Measurements from ENCODE around the gene TVP23A. TPM values are rescaled to one million over a fixed set of nuclear protein-coding genes. Genes with fewer than 3 reads are reported as not detected.
"Not testable (repeated sequence)": the region's sequence is repeated elsewhere in the genome, so short reads cannot be mapped to it uniquely, and the experiment has no call there.

TVP23A gene
- total RNA-seq, 1 donor from 2014 or later, result 0.13 TPM

DNA sequence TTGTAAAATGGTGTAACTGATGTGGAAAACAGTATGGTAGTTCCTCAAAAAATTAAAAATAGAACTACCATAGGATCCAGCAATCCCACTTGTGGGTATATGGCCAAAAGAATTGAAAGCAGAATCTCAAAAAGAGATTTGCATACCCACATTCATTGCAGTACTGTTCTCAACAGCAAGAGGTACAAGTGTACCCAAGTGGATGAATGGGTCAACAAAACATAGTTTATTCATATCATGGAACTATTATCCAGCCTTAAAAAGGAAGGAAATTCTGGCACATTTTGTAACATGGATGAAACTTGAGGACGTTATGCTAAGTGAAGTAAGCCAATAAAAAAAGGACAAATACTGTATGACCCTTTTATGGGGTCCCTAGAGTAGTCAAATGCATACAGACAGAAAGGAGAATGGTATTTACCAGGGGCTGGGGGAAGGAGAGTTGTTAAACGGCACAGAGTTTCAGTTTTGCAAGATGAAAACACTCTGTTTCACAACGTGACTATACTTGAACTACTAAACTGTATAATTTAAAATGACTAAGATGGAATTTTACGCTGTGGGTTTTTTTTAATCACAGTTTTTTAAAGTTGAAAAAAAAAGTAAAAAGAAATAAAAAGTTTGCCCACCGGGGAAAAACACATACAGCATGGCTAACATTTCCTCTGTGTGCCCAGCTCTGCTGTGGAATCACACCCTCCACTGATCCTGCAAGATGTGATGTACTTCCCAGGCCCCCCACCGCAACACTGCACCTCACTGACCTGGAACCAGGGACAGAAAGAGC, 6.1 kb downstream of the TVP23A start:
- intact Hi-C loops (cut with DNase I), result no loop called here
- no peak for DNase-seq (ENCODE audit: low spot score)

DNA sequence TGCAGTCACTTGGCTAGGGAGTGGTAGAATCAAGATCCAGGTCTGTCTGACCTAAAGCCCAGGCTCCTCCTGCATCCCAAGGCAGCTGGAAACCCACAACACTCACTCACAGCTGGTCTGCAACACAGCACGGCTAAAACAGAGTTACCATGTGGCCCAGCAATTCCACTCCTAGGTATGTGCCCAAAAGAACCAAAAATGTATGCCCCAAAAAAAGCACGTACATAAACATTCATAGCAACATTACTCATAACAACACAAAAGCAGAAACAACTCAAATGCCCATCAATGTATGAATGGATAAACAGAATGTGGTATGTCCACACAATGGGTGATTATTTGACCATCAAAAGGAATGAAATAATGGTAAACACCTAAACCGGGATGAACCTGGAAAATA, 8.9 kb downstream of the TVP23A start:
- intact Hi-C loops (cut with DNase I), result no loop called here
- no peak for DNase-seq (ENCODE audit: low spot score)

DNA sequence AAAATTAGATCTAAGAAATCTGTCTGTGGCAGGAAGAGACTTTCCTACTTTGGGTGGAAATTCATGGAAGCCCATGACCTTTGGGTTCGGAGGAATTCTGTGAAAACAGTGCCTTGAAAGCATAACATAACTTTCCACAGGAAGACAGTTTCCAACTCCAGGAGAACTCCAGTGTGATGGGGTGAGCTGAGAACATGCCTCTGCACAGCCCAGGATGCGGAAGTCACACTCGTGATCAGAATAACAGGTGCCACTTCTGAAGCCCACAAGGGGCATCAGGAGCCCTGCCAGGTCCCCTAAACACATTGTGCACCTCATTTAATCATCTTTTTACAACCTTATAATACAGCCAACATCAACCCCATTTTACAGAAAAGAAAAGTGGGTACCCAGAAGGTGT, 9.7 kb downstream of the TVP23A start:
- intact Hi-C loops (cut with DNase I), result no loop called here
- no peak for DNase-seq (ENCODE audit: low spot score)

DNA sequence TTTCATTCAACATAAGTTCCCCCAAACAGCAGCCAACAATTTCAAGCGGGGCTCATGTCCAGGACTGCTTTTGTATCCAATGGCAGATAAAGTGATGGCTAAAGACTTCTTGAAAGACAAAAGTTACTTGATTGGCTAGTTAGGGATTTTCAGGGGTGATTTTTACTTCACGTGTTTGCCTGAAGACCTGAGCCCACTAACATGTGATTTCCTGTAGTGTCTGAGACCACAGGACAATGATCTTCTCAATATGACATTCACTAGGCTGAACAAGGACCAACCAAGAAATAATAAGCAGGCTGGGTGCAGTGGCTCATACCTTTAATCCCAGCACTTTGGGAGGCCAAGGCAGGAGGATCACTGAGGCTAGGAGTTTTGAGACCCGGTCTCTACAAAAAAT, 10.4 kb downstream of the TVP23A start:
- intact Hi-C loops (cut with DNase I), result no loop called here
- DNase-seq (ENCODE audit: low spot score), result no peak

DNA sequence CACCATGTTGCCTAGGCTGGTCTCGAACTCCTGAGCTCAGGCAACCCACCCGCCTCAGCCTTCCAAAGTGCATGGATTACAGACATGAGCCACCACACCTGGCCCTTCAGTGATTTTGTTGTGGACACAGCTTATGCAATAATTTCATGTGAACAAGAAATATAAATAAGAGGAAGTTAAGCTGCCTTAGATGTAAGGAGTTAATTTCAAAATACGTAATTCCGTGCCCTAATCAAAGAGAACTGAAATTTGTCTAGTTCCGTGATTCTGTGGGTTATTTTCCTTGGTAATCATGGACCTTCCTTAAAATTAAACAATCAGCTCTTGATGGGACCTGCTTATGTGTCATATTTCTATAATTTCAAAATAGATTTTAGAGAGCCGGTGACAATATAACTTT, 11.9 kb downstream of the TVP23A start:
- DNase-seq (ENCODE audit: low spot score), result no peak
- intact Hi-C loops (cut with DNase I), result no loop called here

DNA sequence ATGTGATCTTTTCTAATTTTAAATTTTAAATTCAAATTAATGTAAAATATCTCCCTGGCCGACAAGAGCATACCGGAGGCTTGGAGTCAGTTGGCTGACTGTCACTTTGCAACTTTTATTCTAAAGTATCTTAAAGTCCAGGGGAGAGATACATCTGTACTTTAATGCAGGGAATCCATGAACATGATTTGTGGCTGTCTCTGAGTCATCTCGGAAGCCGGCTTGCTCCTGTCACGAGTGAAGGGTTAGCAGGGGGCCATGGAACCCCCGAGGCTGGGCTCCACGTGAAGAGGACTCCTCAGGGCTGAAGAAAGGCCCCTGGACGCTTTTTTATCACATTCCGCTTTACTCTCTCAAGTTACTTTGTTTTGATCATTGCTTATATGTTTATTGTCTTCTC, 13.3 kb downstream of the TVP23A start:
- no peak for DNase-seq (ENCODE audit: low spot score)
- intact Hi-C loops (cut with DNase I), result no loop called here

DNA sequence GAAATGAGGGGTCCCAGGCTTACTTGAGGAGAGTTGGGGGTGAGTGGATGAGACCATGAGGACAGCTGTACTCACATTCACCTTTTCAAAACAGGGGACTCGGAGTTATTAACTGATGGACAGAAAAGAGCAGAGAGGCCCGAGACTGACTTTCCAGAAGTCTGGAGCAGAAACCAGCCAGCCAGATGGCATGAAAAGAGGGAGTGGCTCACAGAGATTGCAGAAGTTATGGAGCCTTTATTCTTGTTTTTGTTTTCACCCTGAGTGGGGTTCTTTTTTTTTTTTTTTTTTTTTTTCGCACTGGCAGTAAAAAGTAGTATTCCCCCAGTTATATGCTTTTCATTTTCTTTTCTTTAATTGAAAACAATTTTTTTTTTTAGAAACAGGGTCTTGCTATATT, 18.9 kb downstream of the TVP23A start:
- intact Hi-C loops (cut with DNase I), result no loop called here

DNA sequence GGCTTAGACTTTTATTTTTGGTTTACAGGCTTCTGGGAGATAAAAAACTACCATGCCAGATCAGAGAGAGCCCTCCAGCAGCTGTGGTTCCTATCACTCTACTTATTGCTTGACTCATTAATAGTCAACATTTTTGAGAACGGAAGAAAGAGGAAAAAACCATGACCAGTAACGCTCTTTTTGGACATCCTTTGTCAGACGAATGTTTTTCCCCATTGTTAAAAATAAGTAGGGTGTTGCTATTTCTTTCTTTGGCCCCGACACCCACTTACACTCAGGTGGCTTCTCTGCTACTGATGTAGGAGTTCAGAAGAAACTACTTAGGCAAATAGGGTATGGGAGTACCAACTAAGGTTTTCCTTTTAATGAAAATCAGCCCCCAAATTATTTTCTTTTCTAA, 27.5 kb downstream of the TVP23A start:
- no peak for DNase-seq (ENCODE audit: low spot score)
- intact Hi-C loops (cut with DNase I), result no loop called here

More for the DNA sequence above, 18.9 kb downstream of the TVP23A start:
- no peak for DNase-seq (ENCODE audit: low spot score)

DNA sequence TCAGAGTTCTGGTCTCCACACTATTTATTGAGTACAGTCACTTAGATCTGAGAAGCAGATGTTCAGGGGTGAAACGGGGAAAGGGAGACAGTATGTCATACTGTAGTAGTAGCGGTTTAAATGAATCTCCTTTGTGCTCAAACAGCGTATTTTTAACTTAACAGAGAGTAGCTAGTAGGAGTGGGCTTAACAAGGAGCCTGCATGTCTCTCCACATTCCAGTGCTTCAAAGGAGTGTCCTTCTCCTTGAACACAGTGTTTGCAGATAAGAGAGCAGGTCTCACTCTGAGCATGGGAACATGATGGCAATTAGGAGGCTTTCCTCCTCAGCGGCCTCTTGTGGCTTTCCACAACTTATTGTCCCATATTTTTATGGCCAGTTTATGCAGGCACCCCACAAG, 30.0 kb downstream of the TVP23A start:
- DNase-seq (ENCODE audit: low spot score); intact Hi-C loops (cut with DNase I): not testable (repeated sequence)

DNA sequence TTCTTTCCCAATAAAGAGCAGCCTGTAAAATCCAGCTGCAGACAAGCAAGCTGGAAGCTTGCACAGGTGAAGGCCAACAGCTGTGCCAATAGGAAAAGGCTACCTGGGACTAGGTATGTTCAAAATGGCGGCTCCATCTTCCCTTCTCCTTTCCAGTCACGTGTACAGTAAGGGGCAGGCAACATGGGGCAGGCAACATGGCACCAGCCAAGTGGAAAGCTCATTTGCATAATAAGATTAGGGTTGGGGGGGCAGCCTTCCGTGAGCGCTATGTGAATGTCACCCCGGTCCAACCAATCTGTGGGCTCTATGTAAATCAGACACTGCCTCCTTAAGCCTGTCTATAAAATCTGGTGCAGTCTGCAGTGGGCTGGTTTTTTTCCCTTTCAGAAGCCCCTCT, 31.3 kb downstream of the TVP23A start:
- no peak for DNase-seq (ENCODE audit: low spot score)
- intact Hi-C loops (cut with DNase I), result no loop called here

DNA sequence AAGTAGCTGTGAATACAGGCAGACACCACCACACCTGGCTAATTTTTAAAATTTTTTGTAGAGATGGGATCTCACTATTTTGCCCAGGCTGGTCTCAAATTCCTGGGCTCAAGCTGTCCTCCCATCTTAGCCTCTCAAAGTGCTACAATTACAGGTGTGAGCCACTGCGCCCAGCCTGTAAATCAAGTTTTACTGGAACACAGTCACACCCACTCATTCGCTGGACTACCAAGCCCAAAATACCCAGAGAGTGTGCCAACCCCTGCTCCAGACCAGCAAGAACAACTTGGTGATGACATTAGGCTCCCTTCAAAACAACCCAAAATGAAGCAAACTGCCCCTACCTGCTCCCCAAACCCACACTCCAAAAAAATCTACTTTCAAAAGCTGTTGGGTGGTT, 36.0 kb downstream of the TVP23A start:
- intact Hi-C loops (cut with DNase I), result no loop called here
- DNase-seq (ENCODE audit: low spot score), result no peak

DNA sequence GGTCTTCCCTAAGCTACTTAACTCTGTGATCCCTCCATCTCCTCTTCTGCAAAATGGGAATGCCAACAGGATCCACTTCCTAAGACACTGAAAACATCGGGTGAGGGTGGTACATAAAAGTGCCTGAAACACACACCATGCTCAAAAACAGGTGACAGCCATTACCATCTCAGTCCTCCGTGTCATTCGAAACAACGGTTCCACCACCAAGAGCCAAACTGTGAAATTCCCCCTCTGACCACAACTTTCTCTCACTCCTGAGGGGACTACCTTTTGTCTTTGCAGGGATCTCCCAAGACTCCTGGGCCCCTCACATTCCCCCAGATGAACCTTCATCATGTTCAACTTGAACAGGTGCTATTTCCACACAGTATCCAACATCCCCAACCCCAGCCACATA, 38.0 kb downstream of the TVP23A start:
- no peak for DNase-seq (ENCODE audit: low spot score)
- intact Hi-C loops (cut with DNase I), result no loop called here

DNA sequence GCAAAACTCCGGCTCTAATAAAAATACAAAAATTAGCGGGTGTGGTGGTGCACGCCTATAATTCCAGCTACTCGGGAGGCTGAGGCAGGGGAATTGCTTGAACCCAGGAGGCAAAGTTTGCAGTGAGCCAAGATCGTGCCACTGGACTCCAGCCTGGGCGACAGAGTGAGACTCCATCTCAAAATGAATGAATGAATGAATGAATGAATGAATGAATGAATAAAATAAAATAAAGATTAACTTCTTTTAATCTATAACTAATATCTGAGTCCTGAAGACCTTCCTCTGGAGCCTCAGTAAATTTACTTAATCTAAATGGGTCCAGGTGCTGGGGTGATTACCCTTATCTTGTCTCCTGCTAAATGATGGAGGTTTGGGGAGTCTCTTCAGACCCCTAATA, 38.7 kb downstream of the TVP23A start:
- DNase-seq (ENCODE audit: low spot score); intact Hi-C loops (cut with DNase I): not testable (repeated sequence)

DNA sequence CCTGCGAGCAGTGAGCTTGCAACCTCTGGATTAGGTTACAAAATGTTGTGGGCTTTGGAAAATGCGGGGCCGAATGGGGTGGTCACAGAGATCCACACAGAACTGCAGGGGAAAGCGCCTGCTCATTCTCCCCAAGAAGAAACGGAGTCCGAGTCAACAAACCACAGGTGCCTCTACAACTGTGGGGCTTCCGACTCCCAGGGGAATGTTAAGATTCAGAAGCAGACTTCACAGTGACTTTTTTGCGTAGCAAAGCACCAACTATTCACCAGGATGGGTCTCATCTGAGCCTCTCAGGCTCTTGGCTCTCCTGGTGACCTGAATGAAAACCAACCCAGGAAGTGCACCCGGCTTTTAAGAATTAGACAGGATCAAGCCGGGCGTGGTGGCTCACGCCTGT, 41.2 kb downstream of the TVP23A start:
- no peak for DNase-seq (ENCODE audit: low spot score)
- intact Hi-C loops (cut with DNase I), result no loop called here

DNA sequence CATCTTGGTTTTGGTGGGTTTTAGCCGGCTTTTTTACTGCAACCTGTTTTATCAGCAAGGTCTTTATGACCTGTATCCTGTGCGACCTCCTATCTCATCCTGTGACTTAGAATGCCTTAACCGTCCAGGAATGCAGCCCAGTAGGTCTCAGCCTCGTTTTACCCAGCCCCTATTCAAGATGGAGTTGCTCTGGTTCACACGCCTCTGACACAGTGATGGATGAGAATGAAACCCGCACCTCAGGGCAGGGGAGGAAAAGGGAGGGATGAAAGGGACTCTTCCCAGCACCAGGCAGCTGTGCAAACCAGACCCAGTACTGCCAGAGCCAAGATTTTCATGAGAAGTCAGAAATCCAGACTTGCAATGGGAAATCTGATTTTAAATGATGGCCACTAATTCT, 41.7 kb downstream of the TVP23A start:
- intact Hi-C loops (cut with DNase I); DNase-seq (ENCODE audit: low spot score): not testable (repeated sequence)

DNA sequence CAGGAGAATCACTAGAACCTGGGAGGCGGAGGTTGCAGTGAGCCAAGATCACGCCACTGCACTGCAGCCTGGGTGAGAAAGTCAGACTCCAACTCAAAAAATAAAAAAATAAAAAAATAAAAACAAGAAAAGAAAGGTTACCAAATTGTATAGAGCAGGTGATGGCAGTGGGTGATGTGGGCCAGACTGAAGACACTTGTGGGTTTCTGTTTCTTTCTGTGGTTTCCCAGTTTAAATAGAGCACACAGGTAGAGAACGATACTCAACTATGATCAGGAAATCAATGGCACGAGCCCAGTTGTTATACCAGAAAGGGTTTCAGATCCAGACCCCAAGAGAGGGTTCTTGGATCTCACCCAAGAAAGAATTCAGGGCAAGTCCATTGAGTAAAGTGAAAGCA, 42.3 kb downstream of the TVP23A start:
- intact Hi-C loops (cut with DNase I), result no loop called here
- no peak for DNase-seq (ENCODE audit: low spot score)

DNA sequence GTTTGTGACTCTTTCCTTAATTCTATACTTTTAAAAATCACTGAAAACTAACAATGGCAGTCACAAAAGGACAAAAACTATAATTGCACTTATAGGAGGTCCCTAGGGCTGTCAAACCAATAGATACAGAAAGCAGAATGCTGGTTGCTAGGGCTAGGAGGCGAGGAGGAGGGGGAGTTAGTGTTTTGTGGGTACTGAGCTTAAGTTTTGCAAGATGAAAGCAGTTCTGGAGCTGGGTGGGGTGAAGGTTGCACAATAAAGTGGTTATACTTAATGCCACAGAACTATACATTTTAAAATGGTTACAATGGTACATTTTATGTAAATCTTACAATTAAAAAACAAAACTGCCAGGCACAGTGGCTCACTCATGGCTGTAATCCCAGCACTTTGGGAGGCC, 47.7 kb downstream of the TVP23A start:
- intact Hi-C loops (cut with DNase I), result no loop called here
- no peak for DNase-seq (ENCODE audit: low spot score)

DNA sequence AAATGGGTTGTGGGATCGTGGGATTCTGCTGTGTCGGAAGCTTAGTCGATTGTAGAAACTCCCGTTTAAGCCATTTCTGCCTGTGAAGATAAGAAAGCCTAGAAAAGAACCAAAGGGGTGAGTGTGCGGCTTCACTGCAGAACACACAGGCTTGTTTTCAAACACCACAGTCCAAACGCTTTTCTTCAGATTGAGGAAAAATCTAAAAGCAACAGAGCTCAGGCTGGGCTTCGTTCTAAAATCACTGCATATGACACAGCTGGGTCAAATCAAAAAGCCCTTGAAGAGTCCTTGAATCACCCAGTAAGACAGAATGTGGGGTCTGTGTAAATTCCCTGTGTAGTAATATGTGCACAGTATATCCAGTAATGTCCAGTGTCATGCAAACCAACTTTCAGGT, 49.2 kb downstream of the TVP23A start:
- DNase-seq (ENCODE audit: low spot score), result no peak
- intact Hi-C loops (cut with DNase I), result no loop called here

DNA sequence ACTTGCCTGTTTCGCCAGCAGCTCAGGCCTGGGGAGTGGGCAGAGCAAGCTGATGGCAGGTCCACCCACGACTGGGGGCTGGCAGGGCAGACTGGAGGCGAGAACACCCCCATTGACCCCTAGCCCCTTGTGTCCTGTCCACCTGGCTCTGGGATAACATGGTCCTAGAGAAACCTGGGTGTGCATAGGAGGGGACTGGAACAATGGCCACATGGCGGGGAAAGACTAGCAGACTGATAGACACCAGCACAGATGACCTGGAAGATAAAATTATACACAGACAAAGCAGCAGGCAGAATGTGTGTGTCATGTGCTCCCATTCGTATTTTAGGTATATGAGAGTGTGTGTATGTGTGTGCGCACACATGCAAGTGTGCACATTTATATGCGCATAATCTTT, 51.5 kb downstream of the TVP23A start:
- intact Hi-C loops (cut with DNase I), result no loop called here
- no peak for DNase-seq (ENCODE audit: low spot score)

DNA sequence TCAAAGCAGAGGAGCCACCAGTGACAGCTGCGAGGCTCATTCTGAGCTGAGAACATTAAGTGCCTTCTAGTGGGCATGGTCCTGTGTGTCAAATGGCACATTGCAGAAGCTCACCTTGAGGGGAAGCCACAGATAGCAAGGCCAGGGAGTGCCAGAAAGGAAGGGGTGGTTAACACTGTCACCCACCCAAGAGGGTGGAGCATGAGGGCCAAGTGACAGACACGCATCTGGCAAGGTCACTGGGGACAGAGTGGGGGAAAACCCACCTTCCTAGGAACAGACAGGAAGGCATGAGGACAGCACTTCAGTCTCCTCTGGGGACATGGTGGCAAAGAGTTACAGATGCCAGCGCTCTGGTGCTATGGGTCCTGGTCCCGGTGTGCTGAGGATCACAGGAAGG, 52.8 kb downstream of the TVP23A start:
- intact Hi-C loops (cut with DNase I), result no loop called here
- no peak for DNase-seq (ENCODE audit: low spot score)

DNA sequence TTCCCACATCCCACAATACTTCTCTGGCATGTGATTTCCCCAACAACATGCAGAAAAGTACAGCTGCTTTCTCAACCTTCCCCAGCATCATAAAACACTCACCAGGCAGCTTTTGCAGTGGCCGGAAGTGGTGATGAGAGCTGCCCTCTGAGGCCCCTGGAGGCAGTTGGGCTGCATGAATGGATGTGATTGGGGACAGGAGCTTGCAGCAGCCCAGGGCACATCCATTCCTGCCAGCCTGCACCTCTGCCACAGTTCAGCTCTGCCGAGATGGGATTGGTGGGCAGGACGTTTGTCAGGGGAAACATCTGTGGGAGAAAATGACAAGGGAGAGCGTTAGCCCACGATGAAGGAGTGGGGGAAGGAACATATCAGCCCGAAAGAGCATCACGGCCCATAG, 55.1 kb downstream of the TVP23A start:
- intact Hi-C loops (cut with DNase I), result loop anchor here (5.0 kb wide), 1 partner anchor 149 kb away; no protein-coding TSS in a partner anchor
- no peak for DNase-seq (ENCODE audit: low spot score)
